HepG2 (cell line): ENCODE measurements around the gene TMEM100. TPM values are rescaled to one million over a fixed set of nuclear protein-coding genes. Genes with fewer than 3 reads are reported as not detected.

ENCODE experiments used
- BCL6 ChIP-seq: IDR thresholded peaks from 2 replicates; pipeline ENCODE4 v1.6.1; 2016; ENCODE audit warnings: missing genetic modification reagents, missing compliant biosample characterization
- GATAD2A ChIP-seq: IDR thresholded peaks from 2 replicates; pipeline ENCODE4 v1.6.1; 2016
- LCORL ChIP-seq, 2 experiments: fragments of 450-650 bp in 1 of 2; sonication (generic) in 1 of 2; formaldehyde crosslinking in 1 of 2; IDR thresholded peaks; 2 replicates each; pipeline versions ENCODE4 v1.5.0 to v1.6.1; 2017 to 2020; ENCODE audit warnings: antibody characterized with exemption in 1 of 2, missing genetic modification reagents in 1 of 2
- NCOR1 ChIP-seq: fragments of 200-600 bp; sonication (generic); IDR thresholded peaks from 2 replicates; pipeline ENCODE4 v1.7.0; 2017; ENCODE audit warnings: antibody characterized with exemption, low read length, borderline replicate concordance
- PPARG ChIP-seq: conservative IDR thresholded peaks from 2 replicates; pipeline ENCODE4 v1.6.1; 2016; ENCODE audit warnings: missing biosample characterization, missing genetic modification reagents
- ZFX ChIP-seq: sonication (generic); formaldehyde crosslinking; IDR thresholded peaks from 2 replicates; pipeline ENCODE4 v1.4.0; 2020; ENCODE audit warnings: mild to moderate bottlenecking, low read depth, missing genetic modification reagents, moderate library complexity
- ZNF430 ChIP-seq: sonication (generic); formaldehyde crosslinking; IDR thresholded peaks from 2 replicates; pipeline ENCODE4 v1.9.0; 2021; ENCODE audit warnings: mild to moderate bottlenecking, missing genetic modification reagents
- polyA plus RNA-seq, 8 experiments: library from polyadenylated mRNA; depleted of rRNA in 3 of 8; stranded (reverse) in 7 of 8; unstranded in 1 of 8; fragments of >200 nt; fragmentation: Illumina TruSeq in 4 of 8; extraction: Trizol in 4 of 8; gene quantifications; 2 replicates each; pipeline versions ENCODE4 v1.2.1 to v1.2.3, GENCODE V29; 2011 to 2016; ENCODE audit warnings: low read depth in 4 of 8, missing spikeins in 1 of 8, mixed read lengths in 1 of 8; ENCODE audit not compliant: insufficient read depth in 1 of 8
- total RNA-seq, 5 experiments: library from RNA; depleted of rRNA; stranded (reverse); fragments of >200 nt; fragmentation: Illumina TruSeq; extraction: Trizol; gene quantifications; 2 replicates each; pipeline ENCODE4 v1.2.3, GENCODE V29; 2016; ENCODE audit warnings: low read depth in 1 of 5
- TF ChIP-seq, protein P1 (sequence below): sonication (generic); formaldehyde crosslinking; IDR thresholded peaks from 2 replicates; pipeline ENCODE4 v1.5.1; 2020; ENCODE audit warnings: mild to moderate bottlenecking, missing genetic modification reagents
- TF ChIP-seq, protein P2 (sequence below): sonication (generic); formaldehyde crosslinking; IDR thresholded peaks from 2 replicates; pipeline ENCODE4 v1.4.0; 2020; ENCODE audit warnings: mild to moderate bottlenecking, missing genetic modification reagents
- TF ChIP-seq, protein P3 (sequence below): IDR thresholded peaks from 2 replicates; pipeline ENCODE4 v1.6.1; 2012; ENCODE audit warnings: low read length, improper control_type of control experiment
- TF ChIP-seq, protein P4 (sequence below): sonication (generic); formaldehyde crosslinking; conservative IDR thresholded peaks from 2 replicates; pipeline ENCODE4 v1.4.0; 2020; ENCODE audit warnings: mild to moderate bottlenecking, missing genetic modification reagents, moderate library complexity
- TF ChIP-seq, protein P5 (sequence below): sonication (generic); formaldehyde crosslinking; IDR thresholded peaks from 2 replicates; pipeline ENCODE4 v1.8.0; 2022; ENCODE audit warnings: mild to moderate bottlenecking, missing genetic modification reagents, borderline replicate concordance

The TMEM100 gene
- total and polyA plus RNA-seq, 2 of the 13 experiments (the other 11 are each of a cell fraction or from before 2014, with no cell fraction given) = not detected

DNA sequence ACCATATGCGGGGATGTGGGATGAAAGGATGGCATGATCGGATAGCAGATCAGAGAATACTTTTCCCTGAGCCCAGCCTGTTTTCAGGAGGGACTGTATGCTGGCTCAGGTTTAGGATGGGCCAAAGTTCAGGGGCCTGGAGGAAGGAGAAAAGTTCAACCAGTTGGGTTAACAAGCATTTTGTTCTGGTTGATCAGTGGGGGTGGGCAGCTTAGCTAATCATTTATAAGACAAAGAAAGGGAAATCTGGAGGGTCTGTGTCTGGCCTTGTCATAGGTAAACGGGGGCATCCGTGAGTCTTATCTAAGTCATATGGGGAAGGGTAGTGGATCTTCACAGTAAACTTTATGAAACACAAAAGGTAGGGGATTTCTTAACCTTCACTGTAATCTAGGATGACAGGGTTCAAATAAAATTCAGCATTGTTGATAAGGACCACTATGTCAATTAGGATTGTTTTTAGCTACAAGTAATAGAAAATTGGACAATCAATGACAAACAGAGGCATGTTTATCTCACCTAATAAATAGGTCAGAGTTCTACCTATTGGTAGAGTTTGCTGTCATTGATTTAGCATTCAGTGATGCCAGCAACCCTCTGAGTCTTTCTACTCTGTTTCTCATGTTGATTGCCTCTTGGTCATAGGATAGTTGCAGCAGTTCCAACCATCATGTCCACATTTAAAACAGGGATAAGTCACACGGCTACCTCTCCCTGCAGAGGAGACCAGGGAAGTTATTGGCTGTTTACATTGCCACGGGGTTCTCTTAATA, 39.6 kb upstream of the TMEM100 start (continued):
- TF ChIP-seq, protein P1, sequence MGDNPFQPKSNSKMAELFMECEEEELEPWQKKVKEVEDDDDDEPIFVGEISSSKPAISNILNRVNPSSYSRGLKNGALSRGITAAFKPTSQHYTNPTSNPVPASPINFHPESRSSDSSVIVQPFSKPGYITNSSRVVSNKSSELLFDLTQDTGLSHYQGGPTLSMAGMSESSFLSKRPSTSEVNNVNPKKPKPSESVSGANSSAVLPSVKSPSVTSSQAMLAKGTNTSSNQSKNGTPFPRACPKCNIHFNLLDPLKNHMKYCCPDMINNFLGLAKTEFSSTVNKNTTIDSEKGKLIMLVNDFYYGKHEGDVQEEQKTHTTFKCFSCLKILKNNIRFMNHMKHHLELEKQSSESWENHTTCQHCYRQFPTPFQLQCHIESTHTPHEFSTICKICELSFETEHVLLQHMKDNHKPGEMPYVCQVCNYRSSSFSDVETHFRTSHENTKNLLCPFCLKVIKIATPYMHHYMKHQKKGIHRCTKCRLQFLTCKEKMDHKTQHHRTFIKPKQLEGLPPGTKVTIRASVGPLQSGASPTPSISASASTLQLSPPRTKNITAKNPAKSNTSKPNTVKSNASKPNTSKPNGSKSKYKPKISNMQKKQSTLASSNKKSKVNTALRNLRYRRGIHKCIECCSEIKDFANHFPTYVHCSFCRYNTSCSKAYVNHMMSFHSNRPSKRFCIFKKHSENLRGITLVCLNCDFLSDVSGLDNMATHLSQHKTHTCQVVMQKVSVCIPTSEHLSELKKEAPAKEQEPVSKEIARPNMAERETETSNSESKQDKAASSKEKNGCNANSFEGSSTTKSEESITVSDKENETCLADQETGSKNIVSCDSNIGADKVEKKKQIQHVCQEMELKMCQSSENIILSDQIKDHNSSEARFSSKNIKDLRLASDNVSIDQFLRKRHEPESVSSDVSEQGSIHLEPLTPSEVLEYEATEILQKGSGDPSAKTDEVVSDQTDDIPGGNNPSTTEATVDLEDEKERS (CRISPR knock-in tag) = 0 out of 2 replicates have a peak, but pooled peaks have one; percentile 20
- TF ChIP-seq, protein P2, sequence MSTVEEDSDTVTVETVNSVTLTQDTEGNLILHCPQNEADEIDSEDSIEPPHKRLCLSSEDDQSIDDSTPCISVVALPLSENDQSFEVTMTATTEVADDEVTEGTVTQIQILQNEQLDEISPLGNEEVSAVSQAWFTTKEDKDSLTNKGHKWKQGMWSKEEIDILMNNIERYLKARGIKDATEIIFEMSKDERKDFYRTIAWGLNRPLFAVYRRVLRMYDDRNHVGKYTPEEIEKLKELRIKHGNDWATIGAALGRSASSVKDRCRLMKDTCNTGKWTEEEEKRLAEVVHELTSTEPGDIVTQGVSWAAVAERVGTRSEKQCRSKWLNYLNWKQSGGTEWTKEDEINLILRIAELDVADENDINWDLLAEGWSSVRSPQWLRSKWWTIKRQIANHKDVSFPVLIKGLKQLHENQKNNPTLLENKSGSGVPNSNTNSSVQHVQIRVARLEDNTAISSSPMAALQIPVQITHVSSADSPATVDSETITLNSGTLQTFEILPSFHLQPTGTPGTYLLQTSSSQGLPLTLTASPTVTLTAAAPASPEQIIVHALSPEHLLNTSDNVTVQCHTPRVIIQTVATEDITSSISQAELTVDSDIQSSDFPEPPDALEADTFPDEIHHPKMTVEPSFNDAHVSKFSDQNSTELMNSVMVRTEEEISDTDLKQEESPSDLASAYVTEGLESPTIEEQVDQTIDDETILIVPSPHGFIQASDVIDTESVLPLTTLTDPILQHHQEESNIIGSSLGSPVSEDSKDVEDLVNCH = 0 out of 2 replicates have a peak, but pooled peaks have one; percentile 54
- TF ChIP-seq, protein P3, sequence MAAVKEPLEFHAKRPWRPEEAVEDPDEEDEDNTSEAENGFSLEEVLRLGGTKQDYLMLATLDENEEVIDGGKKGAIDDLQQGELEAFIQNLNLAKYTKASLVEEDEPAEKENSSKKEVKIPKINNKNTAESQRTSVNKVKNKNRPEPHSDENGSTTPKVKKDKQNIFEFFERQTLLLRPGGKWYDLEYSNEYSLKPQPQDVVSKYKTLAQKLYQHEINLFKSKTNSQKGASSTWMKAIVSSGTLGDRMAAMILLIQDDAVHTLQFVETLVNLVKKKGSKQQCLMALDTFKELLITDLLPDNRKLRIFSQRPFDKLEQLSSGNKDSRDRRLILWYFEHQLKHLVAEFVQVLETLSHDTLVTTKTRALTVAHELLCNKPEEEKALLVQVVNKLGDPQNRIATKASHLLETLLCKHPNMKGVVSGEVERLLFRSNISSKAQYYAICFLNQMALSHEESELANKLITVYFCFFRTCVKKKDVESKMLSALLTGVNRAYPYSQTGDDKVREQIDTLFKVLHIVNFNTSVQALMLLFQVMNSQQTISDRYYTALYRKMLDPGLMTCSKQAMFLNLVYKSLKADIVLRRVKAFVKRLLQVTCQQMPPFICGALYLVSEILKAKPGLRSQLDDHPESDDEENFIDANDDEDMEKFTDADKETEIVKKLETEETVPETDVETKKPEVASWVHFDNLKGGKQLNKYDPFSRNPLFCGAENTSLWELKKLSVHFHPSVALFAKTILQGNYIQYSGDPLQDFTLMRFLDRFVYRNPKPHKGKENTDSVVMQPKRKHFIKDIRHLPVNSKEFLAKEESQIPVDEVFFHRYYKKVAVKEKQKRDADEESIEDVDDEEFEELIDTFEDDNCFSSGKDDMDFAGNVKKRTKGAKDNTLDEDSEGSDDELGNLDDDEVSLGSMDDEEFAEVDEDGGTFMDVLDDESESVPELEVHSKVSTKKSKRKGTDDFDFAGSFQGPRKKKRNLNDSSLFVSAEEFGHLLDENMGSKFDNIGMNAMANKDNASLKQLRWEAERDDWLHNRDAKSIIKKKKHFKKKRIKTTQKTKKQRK = no peak
- TF ChIP-seq PPARG (CRISPR knock-in tag) (peak; percentile 46; the same call in 1 of the 2 replicates), LCORL (IDR thresholded peaks at IDR 0.05) (no peak), LCORL (CRISPR knock-in tag; IDR thresholded peaks at IDR 0.05) (peak; percentile 85), ZFX (CRISPR knock-in tag) (peak; percentile 51; the same call in 1 of the 2 replicates), GATAD2A (peak; percentile 45; the same call in 1 of the 2 replicates), ZNF430 (CRISPR knock-in tag) (peak; percentile 10; the same call in 1 of the 2 replicates), BCL6 (CRISPR knock-in tag) (peak; percentile 34; the same call in 1 of the 2 replicates), NCOR1 (peak; percentile 57; the same call in 1 of the 2 replicates)
- TF ChIP-seq, protein P4, sequence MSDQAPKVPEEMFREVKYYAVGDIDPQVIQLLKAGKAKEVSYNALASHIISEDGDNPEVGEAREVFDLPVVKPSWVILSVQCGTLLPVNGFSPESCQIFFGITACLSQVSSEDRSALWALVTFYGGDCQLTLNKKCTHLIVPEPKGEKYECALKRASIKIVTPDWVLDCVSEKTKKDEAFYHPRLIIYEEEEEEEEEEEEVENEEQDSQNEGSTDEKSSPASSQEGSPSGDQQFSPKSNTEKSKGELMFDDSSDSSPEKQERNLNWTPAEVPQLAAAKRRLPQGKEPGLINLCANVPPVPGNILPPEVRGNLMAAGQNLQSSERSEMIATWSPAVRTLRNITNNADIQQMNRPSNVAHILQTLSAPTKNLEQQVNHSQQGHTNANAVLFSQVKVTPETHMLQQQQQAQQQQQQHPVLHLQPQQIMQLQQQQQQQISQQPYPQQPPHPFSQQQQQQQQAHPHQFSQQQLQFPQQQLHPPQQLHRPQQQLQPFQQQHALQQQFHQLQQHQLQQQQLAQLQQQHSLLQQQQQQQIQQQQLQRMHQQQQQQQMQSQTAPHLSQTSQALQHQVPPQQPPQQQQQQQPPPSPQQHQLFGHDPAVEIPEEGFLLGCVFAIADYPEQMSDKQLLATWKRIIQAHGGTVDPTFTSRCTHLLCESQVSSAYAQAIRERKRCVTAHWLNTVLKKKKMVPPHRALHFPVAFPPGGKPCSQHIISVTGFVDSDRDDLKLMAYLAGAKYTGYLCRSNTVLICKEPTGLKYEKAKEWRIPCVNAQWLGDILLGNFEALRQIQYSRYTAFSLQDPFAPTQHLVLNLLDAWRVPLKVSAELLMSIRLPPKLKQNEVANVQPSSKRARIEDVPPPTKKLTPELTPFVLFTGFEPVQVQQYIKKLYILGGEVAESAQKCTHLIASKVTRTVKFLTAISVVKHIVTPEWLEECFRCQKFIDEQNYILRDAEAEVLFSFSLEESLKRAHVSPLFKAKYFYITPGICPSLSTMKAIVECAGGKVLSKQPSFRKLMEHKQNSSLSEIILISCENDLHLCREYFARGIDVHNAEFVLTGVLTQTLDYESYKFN = peak; percentile 97
- TF ChIP-seq, protein P5, sequence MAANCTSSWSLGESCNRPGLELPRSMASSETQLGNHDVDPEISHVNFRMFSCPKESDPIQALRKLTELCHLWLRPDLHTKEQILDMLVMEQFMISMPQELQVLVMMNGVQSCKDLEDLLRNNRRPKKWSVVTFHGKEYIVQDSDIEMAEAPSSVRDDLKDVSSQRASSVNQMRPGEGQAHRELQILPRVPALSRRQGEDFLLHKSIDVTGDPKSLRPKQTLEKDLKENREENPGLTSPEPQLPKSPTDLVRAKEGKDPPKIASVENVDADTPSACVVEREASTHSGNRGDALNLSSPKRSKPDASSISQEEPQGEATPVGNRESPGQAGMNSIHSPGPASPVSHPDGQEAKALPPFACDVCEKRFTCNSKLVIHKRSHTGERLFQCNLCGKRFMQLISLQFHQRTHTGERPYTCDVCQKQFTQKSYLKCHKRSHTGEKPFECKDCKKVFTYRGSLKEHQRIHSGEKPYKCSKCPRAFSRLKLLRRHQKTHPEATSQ (CRISPR knock-in tag) = peak; percentile 44; the same call in 1 of the 2 replicates
